ENCODE measurements around the gene PKD1. TPM values are rescaled to one million over a fixed set of nuclear protein-coding genes. Genes with fewer than 3 reads are reported as not detected.

PKD1 gene
- total RNA-seq, 2 donors from 2014 or later: 205 to 349 TPM

DNA sequence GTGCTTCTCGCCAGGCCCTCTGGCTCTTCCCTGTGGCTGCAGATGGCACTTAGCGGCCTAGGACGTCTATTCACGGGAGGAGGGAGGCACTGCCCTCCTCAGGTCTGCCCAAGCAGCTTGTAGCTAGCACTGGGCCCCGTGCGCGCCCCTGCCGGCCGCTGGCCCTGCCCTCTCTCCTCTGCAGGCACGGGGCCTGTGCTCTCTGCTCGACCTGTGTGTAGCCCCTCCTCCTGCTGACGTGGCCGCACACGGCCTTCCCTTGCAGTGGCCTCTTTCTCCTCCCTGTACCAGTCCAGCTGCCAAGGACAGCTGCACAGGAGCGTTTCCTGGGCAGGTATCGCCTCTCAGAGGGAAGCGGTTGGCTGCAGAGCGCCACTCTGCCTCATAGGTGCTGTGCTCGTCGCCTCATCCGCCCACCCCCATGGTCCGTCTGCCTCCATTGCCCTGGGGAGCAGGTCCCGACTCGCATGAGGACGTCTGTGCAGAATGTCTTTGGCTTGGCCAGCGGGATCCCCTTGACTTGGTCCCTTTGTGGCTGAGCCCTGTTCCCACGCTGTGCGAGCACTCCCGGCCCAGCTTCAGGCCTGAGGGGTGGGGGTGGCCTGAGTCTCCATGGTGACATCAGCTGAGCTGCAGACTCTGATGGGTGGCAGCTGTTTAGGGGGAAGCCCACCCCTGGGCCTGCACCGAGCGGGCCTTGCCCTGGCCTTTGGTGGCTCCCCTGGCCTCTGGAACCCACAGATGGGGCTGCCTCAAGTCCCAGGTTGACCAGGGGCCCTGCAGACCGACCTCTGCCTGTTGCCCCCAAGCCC lies 53.3 kb downstream of the PKD1 start:
- intact Hi-C loops (cut with DNase I): no loop called here
- DNase-seq (ENCODE audit: low spot score): peak; percentile 86
- Histone ChIP-seq H3K9me3 (no peaks in the 10 kb centered on the region), H3K27ac (peak overlapping the region; percentile 67 to 88), H3K36me3 (peaks cover 0 to 16% of the 10 kb centered on the region in 2 donors), H3K27me3 (replicated peaks; ENCODE audit: insufficient read depth) (no peaks in the 10 kb centered on the region), H3K4me3 (no peak overlapping the region), H3K4me1 (replicated peaks) (peaks cover 33% of the 10 kb centered on the region)
- TF ChIP-seq CTCF (IDR thresholded peaks at IDR 0.05): peak; percentile 22 to 73 (median 45)
- TF ChIP-seq POLR2AphosphoS5 (IDR thresholded peaks at IDR 0.05): peak; percentile 90
- peak; percentile 92 for TF ChIP-seq POLR2A (IDR thresholded peaks at IDR 0.05)
- WGBS: 25% methylated on average over 31 of the region's 32 CpGs

DNA sequence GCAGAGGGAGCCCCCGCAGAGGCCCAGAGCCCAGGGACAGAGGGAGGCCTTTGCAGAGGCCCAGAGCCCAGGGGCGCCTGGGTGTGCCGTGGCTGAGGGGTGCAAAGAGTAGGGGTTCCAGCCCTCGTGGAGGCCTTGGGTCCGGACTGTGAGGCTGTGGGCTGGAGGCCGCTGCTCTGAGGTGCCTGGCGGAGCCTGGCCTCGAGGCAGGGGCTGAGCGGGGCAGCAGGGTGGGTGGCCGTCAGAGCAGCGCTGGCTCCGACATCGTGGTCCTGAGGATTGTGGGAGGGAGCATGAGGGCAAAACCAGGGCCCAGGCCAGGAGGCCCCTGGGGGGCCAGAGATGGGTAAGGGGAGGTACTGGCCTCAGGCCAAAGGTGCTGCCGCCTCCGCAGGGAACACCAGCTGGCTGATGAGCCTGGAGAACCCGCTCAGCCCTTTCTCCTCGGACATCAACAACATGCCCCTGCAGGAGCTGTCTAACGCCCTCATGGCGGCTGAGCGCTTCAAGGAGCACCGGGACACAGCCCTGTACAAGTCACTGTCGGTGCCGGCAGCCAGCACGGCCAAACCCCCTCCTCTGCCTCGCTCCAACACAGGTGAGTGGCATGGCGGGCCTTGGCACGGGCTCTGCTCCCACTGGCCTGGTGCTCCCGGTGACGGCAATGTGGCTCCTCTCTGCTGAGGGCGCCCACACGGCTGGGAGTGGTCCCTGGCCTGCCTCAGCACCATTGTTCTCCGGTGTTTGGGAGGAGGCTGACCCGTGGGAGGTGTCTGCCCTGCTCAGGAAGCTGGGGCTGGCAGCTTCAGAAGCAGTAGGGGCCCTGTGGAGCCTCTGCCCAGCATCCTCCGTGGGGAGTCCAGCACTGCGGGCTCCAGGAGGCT lies 54.3 kb downstream of the PKD1 start:
- TF ChIP-seq POLR2A (IDR thresholded peaks at IDR 0.05): no peak
- no peak for TF ChIP-seq POLR2AphosphoS5 (IDR thresholded peaks at IDR 0.05)
- TF ChIP-seq CTCF (IDR thresholded peaks at IDR 0.05): no peak
- 63% methylated on average over 35 of the region's 35 CpGs for WGBS
- DNase-seq (ENCODE audit: low spot score): no peak
- H3K27me3 ChIP-seq (replicated peaks; ENCODE audit: insufficient read depth): no peaks in the 10 kb centered on the region
- no peaks in the 10 kb centered on the region for H3K9me3 ChIP-seq
- no peak overlapping the region for H3K4me3 ChIP-seq
- peaks cover 28% of the 10 kb centered on the region for H3K4me1 ChIP-seq (replicated peaks)
- peaks cover 0 to 12% of the 10 kb centered on the region in 2 donors for H3K36me3 ChIP-seq
- intact Hi-C loops (cut with DNase I): no loop called here
- peak overlapping the region; percentile 67 to 88 for H3K27ac ChIP-seq

DNA sequence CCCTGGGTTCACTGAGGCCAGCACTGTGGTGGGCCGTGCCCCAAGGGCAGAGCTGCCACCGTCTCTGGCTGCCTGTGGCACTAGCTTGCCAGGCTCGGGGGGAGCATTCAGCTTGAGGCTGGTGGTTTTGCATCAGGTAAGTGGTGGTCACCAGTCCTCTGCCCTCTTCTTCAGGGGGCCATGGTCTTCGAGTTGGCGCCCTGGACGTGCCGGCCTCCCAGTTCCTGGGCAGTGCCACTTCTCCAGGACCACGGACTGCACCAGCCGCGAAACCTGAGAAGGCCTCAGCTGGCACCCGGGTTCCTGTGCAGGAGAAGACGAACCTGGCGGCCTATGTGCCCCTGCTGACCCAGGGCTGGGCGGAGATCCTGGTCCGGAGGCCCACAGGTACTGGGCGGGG lies 55.7 kb downstream of the PKD1 start:
- Histone ChIP-seq H3K9me3 (no peaks in the 10 kb centered on the region), H3K4me1 (replicated peaks) (peaks cover 16% of the 10 kb centered on the region), H3K27me3 (replicated peaks; ENCODE audit: insufficient read depth) (no peaks in the 10 kb centered on the region), H3K36me3 (peaks cover 0 to 19% of the 10 kb centered on the region in 2 donors), H3K27ac (no peak overlapping the region), H3K4me3 (no peak overlapping the region)
- DNase-seq (ENCODE audit: low spot score): no peak
- intact Hi-C loops (cut with DNase I): no loop called here
- TF ChIP-seq POLR2AphosphoS5 (IDR thresholded peaks at IDR 0.05) (no peak), CTCF (IDR thresholded peaks at IDR 0.05) (no peak), POLR2A (IDR thresholded peaks at IDR 0.05) (no peak)
- WGBS: 92% methylated on average over 16 of the region's 16 CpGs

DNA sequence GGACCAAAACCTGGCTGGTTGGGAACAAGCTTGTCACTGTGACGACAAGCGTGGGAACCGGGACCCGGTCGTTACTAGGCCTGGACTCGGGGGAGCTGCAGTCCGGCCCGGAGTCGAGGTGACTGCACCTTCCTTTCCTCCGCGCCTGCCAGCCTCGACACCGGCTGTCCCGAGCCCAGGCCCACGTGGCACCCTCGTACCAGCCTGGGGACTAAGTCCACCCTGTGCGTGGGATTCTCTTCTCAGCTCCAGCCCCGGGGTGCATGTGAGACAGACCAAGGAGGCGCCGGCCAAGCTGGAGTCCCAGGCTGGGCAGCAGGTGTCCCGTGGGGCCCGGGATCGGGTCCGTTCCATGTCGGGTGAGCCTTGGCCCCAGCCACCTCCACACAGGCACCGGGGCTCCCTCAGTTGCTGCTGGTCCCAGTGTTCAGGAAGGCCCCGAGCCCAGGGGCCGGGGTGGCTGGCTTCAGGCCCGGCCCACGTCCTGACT lies 56.3 kb downstream of the PKD1 start:
- no peak overlapping the region for H3K27ac ChIP-seq
- H3K36me3 ChIP-seq: peaks cover 0 to 19% of the 10 kb centered on the region in 2 donors
- no peaks in the 10 kb centered on the region for H3K27me3 ChIP-seq (replicated peaks; ENCODE audit: insufficient read depth)
- no peak for DNase-seq (ENCODE audit: low spot score)
- intact Hi-C loops (cut with DNase I): no loop called here
- H3K4me3 ChIP-seq: no peak overlapping the region
- H3K4me1 ChIP-seq (replicated peaks): peaks cover 14% of the 10 kb centered on the region
- WGBS: 91% methylated on average over 27 of the region's 30 CpGs
- TF ChIP-seq CTCF (IDR thresholded peaks at IDR 0.05) (no peak), POLR2A (IDR thresholded peaks at IDR 0.05) (no peak), POLR2AphosphoS5 (IDR thresholded peaks at IDR 0.05) (no peak)
- H3K9me3 ChIP-seq: no peaks in the 10 kb centered on the region
